ENCODE data around the gene ODF2.

- no peak for TF ChIP-seq CTCF (IDR thresholded peaks at IDR 0.05)
- TF ChIP-seq POLR2A (IDR thresholded peaks at IDR 0.05), result no peak
- no peak for TF ChIP-seq POLR2AphosphoS5 (IDR thresholded peaks at IDR 0.05)
- no peak for TF ChIP-seq EP300 (IDR thresholded peaks at IDR 0.05; ENCODE audit: low read depth)
These were observed 31.5 kb upstream of the ODF2 start for GRCh38 chr9:128424268-128424780.
